Fibroblast of lung (primary cell): ENCODE measurements around the gene SHFL.

Experiments used
- CTCF ChIP-seq, 2 donors: IDR thresholded peaks in 1 of 2; conservative IDR thresholded peaks in 1 of 2; 1 replicate in 1 of 2; 2 replicates in 1 of 2; pipeline ENCODE4 v1.5.1; 2011 to 2012; ENCODE audit warnings: low read length in 2 of 2, control low read depth in 1 of 2, inconsistent platforms in 1 of 2, low read depth in 1 of 2, mild to moderate bottlenecking in 1 of 2
- EZH2 ChIP-seq: IDR thresholded peaks from 2 replicates; pipeline ENCODE4 v1.5.1; 2012; ENCODE audit warnings: low read length, control low read depth, mild to moderate bottlenecking; ENCODE audit errors: missing control alignments

DNA sequence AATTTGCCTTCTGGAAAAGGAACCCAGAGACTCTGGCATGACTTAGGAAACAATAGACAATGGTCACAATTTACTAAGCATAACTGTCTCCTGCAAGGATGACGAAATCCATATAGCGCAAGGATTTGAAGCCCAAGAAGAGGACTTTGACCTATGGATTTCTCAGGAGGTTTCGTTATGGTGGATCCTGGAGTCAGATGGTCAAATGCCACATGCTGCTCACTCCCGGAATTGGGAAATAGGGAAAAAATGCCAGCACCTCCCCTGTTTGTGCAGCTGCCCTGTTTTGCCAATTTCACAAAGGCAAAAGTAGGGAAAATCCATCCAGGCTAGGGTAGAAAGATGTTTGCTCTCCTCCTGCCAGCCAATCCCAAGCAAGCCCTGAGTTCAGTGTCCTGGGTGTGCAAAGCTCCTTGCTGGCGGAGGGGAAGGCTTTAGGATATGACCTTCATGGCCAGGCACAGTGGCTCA is 49.5 kb upstream of the SHFL start:
- TF ChIP-seq CTCF (conservative IDR thresholded peaks at IDR 0.05 in 1 of 2, IDR thresholded peaks at IDR 0.05 in 1 of 2; ENCODE audit: low read depth in 1 of 2, low read length in 2 of 2) (no peak), EZH2 (no peak)
